ENCODE results near the gene BBS7.

GRCh38 chr4:121814756-121815155 lies 55.5 kb downstream of the BBS7 start:
- TF ChIP-seq CTCF (conservative IDR thresholded peaks at IDR 0.05) (no peak), ZFX (IDR thresholded peaks at IDR 0.05) (no peak)
